Tibial artery (tissue), 4 donors: Measurements from ENCODE around the gene TEKT1.

Experiments
- DNase-seq, 2 donors: peaks; one replicate each; pipeline ENCODE4 v3.0.0-alpha.2; 2019
- H3K27ac ChIP-seq, 2 donors: fragments of 200-600 bp; sonication (generic) in 1 of 2; 1 replicate in 1 of 2; 2 replicates in 1 of 2; pipeline ENCODE4 v1.5.1; 2018 to 2019; ENCODE audit warnings: mild to moderate bottlenecking in 1 of 2
- H3K27me3 ChIP-seq, 2 donors: fragments of 200-600 bp; sonication (generic) in 1 of 2; one replicate each; pipeline versions ENCODE4 v1.5.1 to v1.6.0; 2016 to 2019
- H3K36me3 ChIP-seq, 3 donors: fragments of 200-600 bp; sonication (generic) in 2 of 3; one replicate each; pipeline ENCODE4 v1.5.1; 2016 to 2019; ENCODE audit warnings: mild to moderate bottlenecking in 2 of 3
- H3K4me1 ChIP-seq, 4 donors: fragments of 200-600 bp; sonication (generic) in 2 of 4; 1 replicate in 3 of 4; 2 replicates in 1 of 4; pipeline ENCODE4 v1.5.1; 2016 to 2019
- H3K4me3 ChIP-seq, 2 donors: fragments of 200-600 bp; sonication (generic) in 1 of 2; 1 replicate in 1 of 2; 2 replicates in 1 of 2; pipeline ENCODE4 v1.5.1; 2018 to 2019; ENCODE audit warnings: mild to moderate bottlenecking in 2 of 2
- H3K9me3 ChIP-seq, 3 donors: fragments of 200-600 bp; sonication (generic) in 1 of 3; one replicate each; pipeline ENCODE4 v1.5.1; 2016 to 2019
- intact Hi-C: fragments of 100-400 bp; cut with DNase I; formaldehyde crosslinking; loops from one replicate; pipeline ENCODE4 v1.15.0; 2023; ENCODE audit warnings: low total_unique reads
- TF ChIP-seq, protein P1 (sequence below), 2 experiments: fragments of 200-600 bp in 1 of 2; fragments of 450-650 bp in 1 of 2; IDR thresholded peaks; one replicate each; pipeline ENCODE4 v1.5.1; 2017 to 2019; ENCODE audit warnings: antibody characterized with exemption in 2 of 2, mild to moderate bottlenecking in 1 of 2, moderate library complexity in 1 of 2

The TEKT1 gene

DNA sequence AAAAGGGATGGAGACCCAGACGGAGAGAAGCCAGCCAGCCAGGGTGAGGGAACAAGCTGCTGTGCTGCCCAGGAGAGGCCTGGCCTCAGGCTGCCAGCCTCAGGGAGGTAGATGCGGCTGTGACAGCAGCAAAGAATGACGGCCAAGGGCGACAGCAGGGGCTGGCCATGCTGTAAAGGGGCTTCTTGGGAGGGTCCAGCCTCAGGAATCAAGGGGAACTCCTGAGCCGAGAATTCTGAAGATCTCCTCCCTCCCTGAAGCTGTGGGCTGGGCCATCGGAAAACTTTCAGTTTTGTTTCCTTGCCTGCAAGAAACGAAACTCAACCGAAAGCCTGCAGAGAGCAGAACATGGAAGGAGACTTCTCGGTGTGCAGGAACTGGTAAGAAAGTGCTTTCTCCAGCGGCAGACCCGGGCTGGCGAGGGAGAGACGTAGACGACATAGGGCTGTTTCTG, 75.8 kb downstream of the TEKT1 start, which contains the start of gene XAF1:
XAF1 (plus strand) TSS at position 316 of the 454 bp plus-strand sequence; CDS start at position 349, 33 bp downstream.
- Histone ChIP-seq H3K4me3 (peak within 1 kb of the TSS; percentile 44 to 51), H3K4me1 (peaks cover 0 to 53% (median 37%) of the 10 kb centered on the region in 4 donors), H3K9me3 (no peaks in the 10 kb centered on the region), H3K27ac (peak within 1 kb of the TSS; percentile 71 to 74), H3K36me3 (peaks cover 7 to 19% (median 17%) of the 10 kb centered on the region in 3 donors), H3K27me3 (no peaks in the 10 kb centered on the region)
- DNase-seq: peak in 1 of 2 donors; percentile 40
- intact Hi-C loops: no loop called here
- TF ChIP-seq, protein P1, sequence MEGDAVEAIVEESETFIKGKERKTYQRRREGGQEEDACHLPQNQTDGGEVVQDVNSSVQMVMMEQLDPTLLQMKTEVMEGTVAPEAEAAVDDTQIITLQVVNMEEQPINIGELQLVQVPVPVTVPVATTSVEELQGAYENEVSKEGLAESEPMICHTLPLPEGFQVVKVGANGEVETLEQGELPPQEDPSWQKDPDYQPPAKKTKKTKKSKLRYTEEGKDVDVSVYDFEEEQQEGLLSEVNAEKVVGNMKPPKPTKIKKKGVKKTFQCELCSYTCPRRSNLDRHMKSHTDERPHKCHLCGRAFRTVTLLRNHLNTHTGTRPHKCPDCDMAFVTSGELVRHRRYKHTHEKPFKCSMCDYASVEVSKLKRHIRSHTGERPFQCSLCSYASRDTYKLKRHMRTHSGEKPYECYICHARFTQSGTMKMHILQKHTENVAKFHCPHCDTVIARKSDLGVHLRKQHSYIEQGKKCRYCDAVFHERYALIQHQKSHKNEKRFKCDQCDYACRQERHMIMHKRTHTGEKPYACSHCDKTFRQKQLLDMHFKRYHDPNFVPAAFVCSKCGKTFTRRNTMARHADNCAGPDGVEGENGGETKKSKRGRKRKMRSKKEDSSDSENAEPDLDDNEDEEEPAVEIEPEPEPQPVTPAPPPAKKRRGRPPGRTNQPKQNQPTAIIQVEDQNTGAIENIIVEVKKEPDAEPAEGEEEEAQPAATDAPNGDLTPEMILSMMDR (IDR thresholded peaks at IDR 0.05): no peak

DNA sequence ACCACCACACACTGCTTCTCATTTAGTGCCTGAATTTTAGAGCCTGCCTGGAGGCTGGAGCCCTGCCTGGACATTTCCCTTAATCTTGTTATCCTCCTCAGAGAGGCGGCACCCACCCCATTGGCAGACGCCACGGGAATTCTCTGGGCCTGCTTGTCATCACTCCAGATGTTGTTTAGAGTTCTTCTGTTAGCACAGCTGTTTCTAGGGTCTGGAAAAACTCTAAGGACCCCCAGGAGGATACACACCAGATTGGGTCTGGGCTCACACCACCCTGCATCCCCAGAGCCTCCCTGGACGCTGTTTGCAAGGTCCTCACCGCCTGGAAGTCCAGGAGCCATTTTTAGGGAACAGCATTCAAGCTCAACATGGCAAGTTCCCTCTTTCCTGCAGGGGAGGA, 76.2 kb downstream of the TEKT1 start:
- peak overlapping the region; percentile 44 to 51 for H3K4me3 ChIP-seq
- H3K4me1 ChIP-seq: peaks cover 0 to 53% (median 37%) of the 10 kb centered on the region in 4 donors
- peak overlapping the region; percentile 71 to 74 for H3K27ac ChIP-seq
- TF ChIP-seq, protein P1 (IDR thresholded peaks at IDR 0.05): no peak
- DNase-seq: peak; percentile 44 to 75
- intact Hi-C loops: no loop called here
- no peaks in the 10 kb centered on the region for H3K27me3 ChIP-seq
- no peaks in the 10 kb centered on the region for H3K9me3 ChIP-seq
- H3K36me3 ChIP-seq: peaks cover 7 to 17% (median 13%) of the 10 kb centered on the region in 3 donors

DNA sequence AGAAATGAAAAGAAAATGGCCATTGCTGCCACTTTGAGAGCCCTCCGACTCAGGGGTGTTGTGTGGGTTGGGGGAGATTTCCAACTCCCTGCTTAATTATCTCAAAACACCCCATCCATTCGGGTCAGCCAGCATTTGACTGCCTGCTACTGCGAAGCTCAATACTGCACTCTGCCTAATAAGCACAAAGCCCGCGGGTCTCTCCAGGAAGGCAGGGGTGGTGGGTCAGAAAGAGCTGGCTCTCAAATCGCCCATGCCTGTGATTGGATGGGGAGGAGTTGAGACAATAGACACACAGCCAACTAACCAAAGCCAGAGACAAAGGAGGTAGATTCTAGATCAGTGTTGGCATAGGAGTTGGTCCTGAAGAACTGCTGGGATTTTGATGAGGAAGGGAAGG, 78.0 kb downstream of the TEKT1 start:
- H3K27ac ChIP-seq: peak overlapping the region; percentile 70 to 86
- no peaks in the 10 kb centered on the region for H3K9me3 ChIP-seq
- H3K4me3 ChIP-seq: no peak overlapping the region
- H3K4me1 ChIP-seq: peaks cover 0 to 53% (median 37%) of the 10 kb centered on the region in 4 donors
- no peaks in the 10 kb centered on the region for H3K36me3 ChIP-seq
- TF ChIP-seq, protein P1 (IDR thresholded peaks at IDR 0.05): no peak
- intact Hi-C loops: no loop called here
- no peak for DNase-seq
- no peaks in the 10 kb centered on the region for H3K27me3 ChIP-seq

DNA sequence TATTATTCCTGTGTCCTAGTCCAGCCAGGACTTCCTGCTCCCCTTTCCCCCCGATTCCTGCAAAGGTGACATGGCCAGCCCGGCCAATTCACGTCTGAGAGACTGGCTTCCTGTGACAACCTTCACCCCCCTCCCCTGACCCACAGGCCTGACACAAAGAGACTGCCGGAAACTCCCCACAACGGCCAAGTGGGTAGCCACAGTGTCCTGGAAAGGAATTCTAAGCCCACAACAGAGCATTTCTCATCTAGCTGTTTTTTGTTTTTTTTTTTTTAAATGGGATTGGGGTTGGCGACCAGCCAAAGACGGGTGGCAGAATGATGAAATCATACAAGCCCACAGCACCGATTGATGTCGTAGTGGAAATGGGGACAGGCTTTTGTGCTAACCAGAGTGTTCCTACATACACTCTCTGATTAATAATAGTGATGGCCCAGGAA, 78.5 kb downstream of the TEKT1 start:
- intact Hi-C loops: no loop called here
- DNase-seq: peak; percentile 66 to 77
- TF ChIP-seq, protein P1 (IDR thresholded peaks at IDR 0.05): no peak

DNA sequence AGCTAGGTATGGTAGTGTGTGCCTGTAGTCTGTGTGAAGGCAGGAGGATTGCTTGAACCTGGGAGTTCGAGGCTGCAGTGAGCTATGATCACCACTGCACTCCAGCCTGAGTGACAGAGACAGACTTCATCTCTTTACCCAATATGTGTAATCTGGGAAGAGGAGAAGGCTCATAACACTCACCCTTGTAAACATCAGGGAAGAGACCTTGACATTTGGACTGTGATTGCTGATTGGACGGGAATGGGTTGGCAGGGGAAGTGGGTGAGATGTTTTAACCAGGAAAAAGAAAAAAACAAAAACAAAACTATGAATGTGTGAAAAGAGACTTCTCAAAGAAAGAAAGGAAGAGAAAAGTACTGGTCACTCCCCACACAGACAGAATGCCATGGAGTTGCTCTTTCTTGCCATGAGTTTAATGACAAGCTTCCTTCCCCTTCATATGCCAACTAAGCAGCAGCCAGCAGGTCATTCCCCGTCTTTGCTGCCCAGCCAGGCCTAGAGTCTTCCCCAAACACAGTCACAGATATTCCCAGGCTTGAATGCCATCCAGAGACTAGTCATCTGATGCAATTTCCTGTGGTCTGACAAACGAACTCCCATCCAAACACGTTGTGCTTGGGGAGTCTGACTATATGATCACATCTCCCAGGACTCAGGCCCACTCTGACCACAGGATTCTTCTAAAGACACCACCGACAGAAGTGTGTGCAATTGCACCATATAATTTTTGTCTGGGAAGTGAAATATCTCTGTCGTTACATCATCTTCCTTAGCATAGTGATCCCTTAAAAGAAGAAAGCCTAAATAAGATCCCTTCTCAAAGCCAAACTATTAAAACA, 79.2 kb downstream of the TEKT1 start:
- H3K9me3 ChIP-seq: no peaks in the 10 kb centered on the region
- H3K27ac ChIP-seq: peak overlapping the region; percentile 70 to 86
- H3K4me3 ChIP-seq: peak overlapping the region in 1 of 2 donors; percentile 25
- H3K36me3 ChIP-seq: no peaks in the 10 kb centered on the region
- H3K4me1 ChIP-seq: peaks cover 0 to 48% (median 33%) of the 10 kb centered on the region in 4 donors
- DNase-seq: peak; percentile 81
- TF ChIP-seq, protein P1 (IDR thresholded peaks at IDR 0.05): no peak
- intact Hi-C loops: no loop called here
- no peaks in the 10 kb centered on the region for H3K27me3 ChIP-seq

More for the DNA sequence above, 78.5 kb downstream of the TEKT1 start:
- no peaks in the 10 kb centered on the region for H3K9me3 ChIP-seq
- no peaks in the 10 kb centered on the region for H3K36me3 ChIP-seq
- H3K27me3 ChIP-seq: no peaks in the 10 kb centered on the region
- peak overlapping the region; percentile 70 to 86 for H3K27ac ChIP-seq
- peak overlapping the region in 1 of 2 donors; percentile 25 for H3K4me3 ChIP-seq
- H3K4me1 ChIP-seq: peaks cover 0 to 53% (median 37%) of the 10 kb centered on the region in 4 donors
